GM21381 (cell line): ENCODE results near the gene ST6GAL1.

Source experiments
- ATAC-seq: cut with Tn5 transposase; IDR thresholded peaks from one replicate; pipeline ENCODE4 v1.9.1; 2021; ENCODE audit warnings: mild to moderate bottlenecking, moderate library complexity; ENCODE audit not compliant: unreplicated experiment

ST6GAL1 gene

GRCh38 chr3:187072102-187072501 lies 141.8 kb downstream of the ST6GAL1 start:
- no peak for ATAC-seq

GRCh38 chr3:187072511-187072910 lies 142.2 kb downstream of the ST6GAL1 start:
- ATAC-seq: no peak

- ATAC-seq: no peak
Measured at GRCh38 chr3:187073581-187074098, 143.3 kb downstream of the ST6GAL1 start.

GRCh38 chr3:187074846-187075245 lies 144.5 kb downstream of the ST6GAL1 start:
- ATAC-seq: no peak

- ATAC-seq: no peak
Measured at GRCh38 chr3:187076297-187076696, 146.0 kb downstream of the ST6GAL1 start.

GRCh38 chr3:187077085-187077484 lies 146.8 kb downstream of the ST6GAL1 start:
- ATAC-seq: no peak

- ATAC-seq: no peak
Measured at GRCh38 chr3:187077537-187077936, 147.2 kb downstream of the ST6GAL1 start.

- no peak for ATAC-seq
Measured at GRCh38 chr3:187079090-187080022, 149.0 kb downstream of the ST6GAL1 start.

GRCh38 chr3:187080799-187081450 lies 150.6 kb downstream of the ST6GAL1 start:
- ATAC-seq: no peak

GRCh38 chr3:187082758-187083375 lies 152.5 kb downstream of the ST6GAL1 start:
- no peak for ATAC-seq

- ATAC-seq: no peak
Measured at GRCh38 chr3:187084126-187084525, 153.8 kb downstream of the ST6GAL1 start.

GRCh38 chr3:187084580-187084979 lies 154.3 kb downstream of the ST6GAL1 start:
- ATAC-seq: no peak

GRCh38 chr3:187085021-187085666 lies 154.8 kb downstream of the ST6GAL1 start:
- no peak for ATAC-seq

- no peak for ATAC-seq
Measured at GRCh38 chr3:187085933-187086332, 155.6 kb downstream of the ST6GAL1 start.

- no peak for ATAC-seq
Measured at GRCh38 chr3:187086831-187087230, 156.5 kb downstream of the ST6GAL1 start.

- no peak for ATAC-seq
Measured at GRCh38 chr3:187088701-187089100, 158.4 kb downstream of the ST6GAL1 start.

- no peak for ATAC-seq
Measured at GRCh38 chr3:187093320-187093719, 163.0 kb downstream of the ST6GAL1 start.

GRCh38 chr3:187098923-187099512 lies 168.7 kb downstream of the ST6GAL1 start:
- ATAC-seq: no peak

- ATAC-seq: peak; percentile 68
Measured at GRCh38 chr3:187101184-187102072, 171.1 kb downstream of the ST6GAL1 start.
